Small intestine (tissue), 4 donors: ENCODE results near the gene BTN1A1. TPM values are rescaled to one million over a fixed set of nuclear protein-coding genes. Genes with fewer than 3 reads are reported as not detected.

Experiments used
- polyA plus RNA-seq, 4 donors: library from polyadenylated mRNA; stranded (reverse) in 3 of 4; unstranded in 1 of 4; fragments of 200-250 nt in 3 of 4; fragments of 120-200 nt in 1 of 4; gene quantifications; one replicate each; pipeline versions ENCODE4 v1.2.1 to v1.2.3, GENCODE V29; 2013
- donor health status: healthy with polysubstance abuse.
- donor health status: Bipolar disorder and iron deficiency.
- donor health status: healthy.

Gene BTN1A1
- polyA plus RNA-seq, 4 donors: 0.15 to 0.48 TPM; not detected in 2

Other genes with a start within 250 kb of the BTN1A1 start
- gene BTN3A2, start 135.1 kb upstream of the BTN1A1 start, polyA plus RNA-seq: 10 to 100 TPM; 17.7 to 37.1 (median 33.2) TPM
- 1 to 10 TPM in 3 of 4 donors, under 1 TPM in 1; 0.89 to 7.1 (median 4.7) TPM for gene BTN2A2, start 117.2 kb upstream of the BTN1A1 start, polyA plus RNA-seq
- 10 to 100 TPM in 3 of 4 donors, 1 to 10 TPM in 1; 9.2 to 44.5 (median 15.6) TPM for gene BTN3A1, start 98.0 kb upstream of the BTN1A1 start, polyA plus RNA-seq
- 10 to 100 TPM in 3 of 4 donors, 1 to 10 TPM in 1; 8.9 to 19.6 (median 13.3) TPM for gene BTN3A3, start 59.8 kb upstream of the BTN1A1 start, polyA plus RNA-seq
- gene BTN2A1, start 42.3 kb upstream of the BTN1A1 start, polyA plus RNA-seq: 10 to 100 TPM; 15.4 to 25.4 (median 18.4) TPM
- gene HMGN4, start 38.1 kb downstream of the BTN1A1 start, polyA plus RNA-seq: 10 to 100 TPM; 47.0 to 62.7 (median 59.4) TPM
- 10 to 100 TPM; 16.4 to 20.9 (median 17.8) TPM for gene ABT1, start 96.7 kb downstream of the BTN1A1 start, polyA plus RNA-seq
- 10 to 100 TPM in 1 of 4 donors, 1 to 10 TPM in 3; 4.7 to 25.7 (median 5.7) TPM for gene ZNF322, start 159.4 kb downstream of the BTN1A1 start, polyA plus RNA-seq